ENCODE data around the gene ECT2L.
"Not testable (repeated sequence)": the region's sequence is repeated elsewhere in the genome, so short reads cannot be mapped to it uniquely, and the experiment has no call there.

The ECT2L gene

DNA sequence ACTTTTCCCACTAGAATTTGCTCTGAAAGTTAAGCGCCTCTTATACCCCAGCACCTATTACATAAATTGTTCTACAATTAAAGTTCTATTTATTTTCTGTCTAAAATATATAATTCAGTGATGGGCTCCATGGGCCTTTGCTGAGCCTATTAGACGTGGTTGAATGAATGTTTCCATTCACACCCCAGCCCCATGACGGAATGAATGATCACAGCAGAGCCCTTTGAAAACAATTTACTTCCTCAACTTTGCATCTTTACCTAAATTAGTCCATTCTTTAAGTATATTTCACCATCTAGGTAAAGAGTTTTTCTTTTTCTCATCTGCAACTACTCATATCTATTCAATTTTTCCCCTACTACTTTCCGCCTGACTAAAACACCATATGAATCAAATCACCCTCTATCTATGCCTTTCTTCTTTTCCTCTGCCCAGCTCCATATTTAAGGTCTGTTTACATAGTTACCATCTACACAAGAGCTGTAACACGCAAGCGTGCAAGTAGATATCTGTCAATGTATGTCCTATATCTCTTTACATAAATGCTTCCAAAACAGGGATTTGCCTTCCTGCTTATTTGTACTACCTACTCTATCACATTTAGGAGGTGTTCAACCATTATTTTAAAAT lies 69.7 kb downstream of the ECT2L start:
- DNase-seq, result no peak

DNA sequence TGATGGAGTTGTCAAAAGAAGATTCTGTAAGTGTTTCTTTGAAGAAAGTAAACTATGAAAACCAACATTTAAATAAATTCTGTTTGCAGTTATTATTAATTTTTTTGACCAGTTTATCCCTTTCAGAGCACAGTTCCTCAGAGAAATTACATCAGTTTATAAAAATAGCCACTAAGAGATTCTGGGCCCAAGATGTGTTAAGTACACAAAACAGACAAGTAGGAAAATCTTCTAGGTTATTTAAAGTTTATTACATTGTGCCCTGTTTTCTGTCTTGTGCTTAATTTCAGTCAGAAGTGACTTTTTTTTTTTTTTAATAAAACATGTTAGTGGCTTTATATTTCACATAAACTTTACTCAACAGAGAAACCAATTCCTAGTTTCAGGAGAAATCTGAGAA lies 72.3 kb downstream of the ECT2L start:
- DNase-seq, result no peak

- no peak for DNase-seq
These were observed 73.5 kb downstream of the ECT2L start for GRCh38 chr6:138869398-138869797.

GRCh38 chr6:138873191-138873590 lies 77.3 kb downstream of the ECT2L start:
- DNase-seq, result no peak

- no peak for DNase-seq
These were observed 86.6 kb downstream of the ECT2L start for GRCh38 chr6:138882369-138883017.

DNA sequence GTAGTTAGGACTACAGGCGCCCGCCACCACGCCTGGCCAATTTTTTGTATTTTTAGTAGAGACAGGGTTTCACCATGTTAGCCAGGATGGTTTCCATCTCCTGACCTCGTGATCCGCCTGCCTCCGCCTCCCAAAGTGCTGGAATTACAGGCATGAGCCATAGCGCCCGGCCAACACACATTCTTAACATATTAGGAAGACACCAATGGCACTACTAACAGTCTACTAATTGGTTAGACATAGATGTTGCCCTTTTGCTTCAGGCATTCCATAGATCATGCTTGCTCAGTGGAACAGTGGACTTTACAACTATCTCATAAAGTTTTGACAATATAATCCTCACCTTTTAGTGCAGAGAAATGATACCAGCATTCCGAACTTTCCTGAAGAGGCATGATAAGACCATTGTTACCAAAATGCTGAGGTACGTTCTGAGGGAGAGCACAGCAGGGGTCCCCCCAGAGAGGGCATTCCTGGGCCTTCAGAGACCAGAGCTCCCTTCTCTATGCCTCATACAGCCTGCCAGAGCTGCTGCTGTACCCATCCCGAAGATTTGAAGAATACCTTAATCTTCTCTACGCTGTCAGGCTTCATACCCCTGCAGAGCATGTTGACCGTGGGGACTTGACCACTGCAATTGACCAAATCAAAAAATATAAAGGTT lies 89.4 kb downstream of the ECT2L start:
- DNase-seq, result no peak

DNA sequence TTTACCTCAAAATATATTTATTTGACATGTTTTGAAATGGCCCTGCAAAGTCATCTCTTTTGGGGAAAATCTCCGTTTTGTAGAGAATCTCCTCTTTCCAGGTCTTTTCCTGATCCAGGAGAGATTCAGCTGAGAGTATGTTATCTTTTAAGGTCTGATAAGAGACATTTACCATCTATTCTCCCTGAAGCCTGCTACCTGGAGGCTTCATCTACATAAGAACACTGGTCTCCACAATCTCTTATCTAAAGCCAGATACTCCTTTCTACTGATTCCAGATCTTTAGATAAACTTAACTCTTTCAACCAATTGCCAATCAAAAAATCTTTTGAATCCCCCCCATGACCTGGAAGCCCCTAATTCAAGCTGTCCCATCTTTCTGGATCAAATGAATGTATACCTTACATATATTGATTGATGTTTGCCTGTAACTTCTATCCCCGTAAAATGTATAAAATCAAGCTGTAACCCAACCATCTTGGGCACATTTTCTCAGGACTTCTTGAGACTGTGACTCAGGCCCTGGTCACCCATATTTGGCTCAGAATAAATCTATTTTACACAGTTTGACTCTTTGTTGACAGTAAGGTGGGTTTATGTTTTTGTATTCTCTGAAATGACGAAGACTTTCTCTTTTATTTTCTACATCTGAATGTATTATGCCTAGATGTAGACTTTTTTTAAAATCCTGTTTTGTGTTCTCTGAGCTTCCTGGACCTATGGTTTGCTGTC lies 95.5 kb downstream of the ECT2L start:
- no peak for DNase-seq

- no peak for DNase-seq
These were observed 100.3 kb downstream of the ECT2L start for GRCh38 chr6:138896104-138896756.

DNA sequence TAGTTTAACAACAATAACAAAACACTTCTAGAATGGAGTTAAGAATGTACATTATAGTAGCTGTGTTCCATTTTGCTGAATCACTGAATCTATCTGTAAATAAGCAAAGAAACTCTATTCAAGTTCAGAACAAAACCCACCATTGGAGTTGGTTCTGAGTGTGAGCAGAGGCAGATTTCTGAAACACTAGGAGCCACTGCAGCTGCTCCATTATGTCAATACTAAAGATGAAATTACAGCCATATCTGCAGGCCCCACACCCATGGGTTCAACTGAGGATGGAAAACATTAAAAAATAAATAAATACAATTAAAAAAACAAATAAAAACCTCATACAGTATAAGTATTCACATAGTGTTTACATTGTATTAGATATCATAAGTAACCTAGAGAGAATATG lies 101.1 kb downstream of the ECT2L start:
- DNase-seq, result no peak

GRCh38 chr6:138907167-138907566 lies 111.3 kb downstream of the ECT2L start:
- no peak for DNase-seq

GRCh38 chr6:138909511-138909910 lies 113.6 kb downstream of the ECT2L start:
- DNase-seq, result no peak

GRCh38 chr6:138909975-138910374 lies 114.1 kb downstream of the ECT2L start:
- DNase-seq, result no peak

GRCh38 chr6:138912308-138912707 lies 116.4 kb downstream of the ECT2L start:
- DNase-seq, result no peak

GRCh38 chr6:138914701-138915100 lies 118.8 kb downstream of the ECT2L start:
- DNase-seq, result no peak

GRCh38 chr6:138920906-138921305 lies 125.0 kb downstream of the ECT2L start:
- DNase-seq, result no peak

- no peak for DNase-seq
These were observed 127.7 kb downstream of the ECT2L start for GRCh38 chr6:138923561-138923960.

GRCh38 chr6:138925806-138926205 lies 129.9 kb downstream of the ECT2L start:
- no peak for DNase-seq

DNA sequence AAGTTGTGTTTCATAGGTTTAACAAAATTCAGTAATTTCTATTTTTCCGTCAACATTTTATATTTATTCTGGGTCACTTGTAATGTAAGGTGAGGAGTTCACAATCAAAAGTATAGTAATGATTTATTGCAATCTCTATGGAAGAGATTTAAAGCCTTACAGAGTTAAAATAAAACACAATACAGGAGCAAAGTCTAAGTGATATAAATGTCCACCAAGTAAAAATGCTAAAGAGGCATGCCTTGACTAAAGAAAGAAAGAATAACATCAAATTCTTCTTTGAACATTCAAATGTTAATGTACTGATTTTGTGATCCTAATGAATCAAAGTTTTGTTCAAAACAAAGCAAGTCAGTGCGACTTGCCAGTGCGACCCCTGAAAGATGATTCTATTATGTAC lies 130.7 kb downstream of the ECT2L start:
- DNase-seq, result no peak

DNA sequence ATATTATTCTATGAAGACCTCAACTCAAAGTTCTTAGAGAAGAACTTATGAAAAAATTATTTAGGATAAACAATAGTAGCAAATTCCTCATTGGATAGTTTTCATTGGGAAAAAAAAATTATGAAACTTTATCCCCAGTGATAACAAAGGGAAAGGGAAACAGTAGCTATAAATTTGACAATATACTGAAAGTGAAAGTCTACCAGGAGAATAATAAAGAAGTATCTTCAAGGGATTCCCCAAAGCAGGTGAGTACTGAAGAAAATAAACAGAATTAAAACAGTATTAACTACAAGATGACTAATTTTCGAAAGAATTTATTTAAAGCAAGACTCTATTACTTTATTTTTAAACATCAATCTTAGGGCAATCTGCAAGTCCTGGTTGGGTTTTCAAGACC lies 135.8 kb downstream of the ECT2L start:
- DNase-seq, result no peak

GRCh38 chr6:138936873-138937272 lies 141.0 kb downstream of the ECT2L start:
- not testable (repeated sequence) for DNase-seq

GRCh38 chr6:138943089-138943625 lies 147.3 kb downstream of the ECT2L start:
- no peak for DNase-seq

- DNase-seq, result no peak
These were observed 148.5 kb downstream of the ECT2L start for GRCh38 chr6:138944412-138944811.

DNA sequence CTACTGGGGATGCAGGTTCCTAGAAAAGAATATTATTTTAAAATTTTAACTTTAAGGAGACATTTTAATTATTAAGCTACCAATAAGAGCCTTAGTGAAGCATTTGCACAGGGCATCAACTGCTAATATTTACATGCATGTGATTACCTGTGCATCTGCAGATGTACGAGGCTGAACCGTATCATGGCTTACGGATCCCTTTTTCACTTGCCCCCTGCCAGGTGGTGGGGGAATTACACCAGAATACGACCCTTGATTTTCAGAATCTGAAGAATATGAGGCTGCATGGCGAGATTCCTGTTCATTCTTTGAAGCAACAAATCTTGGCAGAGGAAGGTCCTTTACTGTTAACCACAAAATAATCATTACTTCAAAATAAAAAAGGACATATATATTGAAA lies 149.5 kb downstream of the ECT2L start:
- no peak for DNase-seq

All from NCI-H187 treated with DMSO at 0.1 percent for 48 hours (cell line).